Fibroblast of mammary gland (primary cell): ENCODE results near the gene FAM50A.
A peak's percentile ranks its signal among the peaks of the same experiment; 100 is the strongest.

Source experiments
- DNase-seq: peaks from one replicate; pipeline ENCODE4 v3.0.0-alpha.2; 2010; ENCODE audit warnings: low read depth
- H3K4me3 ChIP-seq: 2 replicates; pipeline ENCODE4 v1.5.1; 2011; ENCODE audit warnings: low read depth, mild to moderate bottlenecking, low read length, moderate library complexity; ENCODE audit not compliant: control insufficient read depth
- TF ChIP-seq, protein P1 (sequence below): conservative IDR thresholded peaks from 2 replicates; pipeline ENCODE4 v1.5.1; 2011; ENCODE audit warnings: low read depth, low read length, inconsistent platforms; ENCODE audit not compliant: control insufficient read depth, insufficient read depth

Gene FAM50A

DNA sequence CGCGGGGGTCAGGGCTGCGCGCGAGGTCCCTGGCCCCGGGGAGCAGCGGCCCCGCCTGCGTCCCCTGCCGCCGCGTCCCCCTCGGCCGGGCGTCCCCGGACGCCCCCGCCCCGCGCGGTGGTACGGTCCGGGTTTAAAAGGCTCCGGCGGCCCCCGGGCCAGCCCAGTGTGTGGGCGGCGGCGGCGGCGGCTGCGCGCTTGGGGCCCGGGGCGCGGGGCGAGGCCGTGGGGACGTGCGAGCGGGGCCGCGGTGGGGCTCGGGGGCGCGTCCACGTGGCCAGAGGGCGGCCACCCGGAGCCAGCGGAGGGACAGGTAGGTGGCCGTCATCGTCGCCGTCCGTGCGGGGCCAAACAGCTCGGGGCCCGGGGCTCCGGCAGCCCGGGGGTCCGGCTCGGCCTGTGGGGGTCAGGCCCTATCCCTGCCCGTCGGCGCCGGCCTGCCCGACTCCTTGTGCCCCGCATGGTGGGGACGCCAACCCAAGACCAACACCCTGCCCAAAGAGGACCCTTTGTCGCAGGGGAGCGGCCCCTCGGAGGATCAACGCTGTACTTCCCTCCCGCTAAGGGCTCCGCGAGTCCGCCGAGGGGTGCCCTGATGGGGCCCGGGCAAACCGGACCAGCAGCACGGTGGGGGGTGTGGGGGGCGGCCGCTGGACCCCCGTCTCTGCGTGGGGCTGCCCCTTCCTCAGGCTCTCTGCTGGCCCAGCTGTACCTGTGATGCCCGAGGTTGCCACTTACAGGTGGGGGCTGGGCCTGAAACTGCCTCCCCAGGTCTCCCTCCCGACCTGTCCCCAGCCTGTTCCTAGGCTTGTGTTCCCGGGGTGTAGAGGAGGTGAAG is 14.4 kb downstream of the FAM50A start, which contains the start of gene PLXNA3:
Gene PLXNA3, plus strand, starts transcription at position 166 of the 838 bp plus-strand sequence. CDS start 1,903 bp downstream, outside the sequence.
- TF ChIP-seq, protein P1, sequence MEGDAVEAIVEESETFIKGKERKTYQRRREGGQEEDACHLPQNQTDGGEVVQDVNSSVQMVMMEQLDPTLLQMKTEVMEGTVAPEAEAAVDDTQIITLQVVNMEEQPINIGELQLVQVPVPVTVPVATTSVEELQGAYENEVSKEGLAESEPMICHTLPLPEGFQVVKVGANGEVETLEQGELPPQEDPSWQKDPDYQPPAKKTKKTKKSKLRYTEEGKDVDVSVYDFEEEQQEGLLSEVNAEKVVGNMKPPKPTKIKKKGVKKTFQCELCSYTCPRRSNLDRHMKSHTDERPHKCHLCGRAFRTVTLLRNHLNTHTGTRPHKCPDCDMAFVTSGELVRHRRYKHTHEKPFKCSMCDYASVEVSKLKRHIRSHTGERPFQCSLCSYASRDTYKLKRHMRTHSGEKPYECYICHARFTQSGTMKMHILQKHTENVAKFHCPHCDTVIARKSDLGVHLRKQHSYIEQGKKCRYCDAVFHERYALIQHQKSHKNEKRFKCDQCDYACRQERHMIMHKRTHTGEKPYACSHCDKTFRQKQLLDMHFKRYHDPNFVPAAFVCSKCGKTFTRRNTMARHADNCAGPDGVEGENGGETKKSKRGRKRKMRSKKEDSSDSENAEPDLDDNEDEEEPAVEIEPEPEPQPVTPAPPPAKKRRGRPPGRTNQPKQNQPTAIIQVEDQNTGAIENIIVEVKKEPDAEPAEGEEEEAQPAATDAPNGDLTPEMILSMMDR: no peak
- DNase-seq: no peak
- peak within 1 kb of the TSS; percentile 66 for H3K4me3 ChIP-seq

DNA sequence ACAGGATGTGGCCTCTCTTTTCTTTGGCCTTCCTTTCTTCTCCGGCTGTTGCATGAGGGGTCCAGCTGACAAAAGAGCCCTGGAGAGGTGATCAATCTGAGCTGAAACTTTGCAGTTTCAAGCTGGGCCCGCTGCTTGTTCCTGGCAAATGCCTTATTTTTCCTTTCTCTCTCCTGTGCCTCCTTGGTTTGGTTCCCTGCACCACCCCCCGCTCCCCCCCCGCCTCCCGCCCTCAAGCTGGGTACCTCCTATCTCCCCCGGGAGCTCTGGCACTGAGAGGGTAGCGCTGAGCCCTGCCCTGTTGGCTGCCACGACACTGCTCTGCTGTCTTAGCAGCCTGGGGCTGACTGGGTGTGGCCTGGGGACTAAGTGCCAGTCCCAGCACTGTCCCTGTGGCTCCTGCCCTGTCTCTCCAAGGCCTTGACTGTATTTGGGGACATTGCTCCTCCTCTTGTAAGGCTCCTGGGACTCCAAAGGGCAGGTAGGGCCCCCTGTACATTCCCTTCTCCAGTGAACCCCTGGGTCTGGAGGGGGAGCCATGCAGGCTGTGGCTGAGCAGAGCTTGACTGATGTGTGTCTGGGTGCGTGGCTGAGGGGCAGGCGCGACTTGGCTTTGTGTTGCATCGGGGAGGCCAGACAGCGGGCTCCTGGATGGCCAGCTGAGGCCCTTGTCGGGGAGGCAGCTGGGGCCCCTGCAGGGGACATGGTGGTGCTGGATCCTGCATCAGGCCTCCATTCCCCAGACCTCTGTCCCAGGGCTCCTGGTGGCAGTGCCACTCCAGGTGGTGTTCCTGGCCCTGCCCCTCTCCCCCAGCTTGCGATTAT is 15.2 kb downstream of the FAM50A start:
- H3K4me3 ChIP-seq: peak overlapping the region; percentile 66
- TF ChIP-seq, protein P1: no peak
- DNase-seq: no peak

DNA sequence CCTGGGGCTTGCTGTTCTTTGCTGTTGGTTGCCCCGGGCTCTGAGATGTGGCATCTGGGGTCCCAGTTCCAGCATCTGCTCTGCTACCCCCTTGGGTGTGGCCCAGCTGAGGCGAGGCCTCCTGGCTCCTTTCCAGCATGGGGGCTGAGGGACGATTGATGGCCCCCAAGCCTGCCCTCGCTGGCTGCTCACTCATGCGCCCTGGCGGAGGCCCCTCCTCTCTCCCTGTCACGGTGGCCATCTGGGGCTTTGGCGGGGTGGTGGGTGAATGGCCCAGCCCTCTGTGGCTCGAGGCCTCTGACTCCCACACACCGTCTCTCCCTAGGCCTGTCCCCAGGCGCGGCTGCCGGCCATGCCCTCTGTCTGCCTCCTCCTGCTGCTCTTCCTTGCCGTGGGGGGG is 15.9 kb downstream of the FAM50A start:
- no peak for DNase-seq
- TF ChIP-seq, protein P1: no peak
- H3K4me3 ChIP-seq: peak overlapping the region; percentile 66

DNA sequence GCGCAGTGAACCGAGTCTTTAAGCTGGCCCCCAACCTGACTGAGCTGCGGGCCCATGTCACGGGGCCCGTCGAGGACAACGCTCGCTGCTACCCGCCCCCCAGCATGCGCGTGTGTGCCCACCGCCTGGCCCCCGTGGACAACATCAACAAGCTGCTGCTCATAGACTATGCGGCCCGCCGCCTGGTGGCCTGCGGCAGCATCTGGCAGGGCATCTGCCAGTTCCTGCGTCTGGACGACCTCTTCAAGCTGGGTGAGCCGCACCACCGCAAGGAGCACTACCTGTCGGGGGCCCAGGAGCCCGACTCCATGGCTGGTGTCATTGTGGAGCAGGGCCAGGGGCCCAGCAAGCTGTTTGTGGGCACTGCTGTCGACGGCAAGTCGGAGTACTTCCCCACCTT is 16.4 kb downstream of the FAM50A start:
- TF ChIP-seq, protein P1: no peak
- H3K4me3 ChIP-seq: no peak overlapping the region
- DNase-seq: no peak

DNA sequence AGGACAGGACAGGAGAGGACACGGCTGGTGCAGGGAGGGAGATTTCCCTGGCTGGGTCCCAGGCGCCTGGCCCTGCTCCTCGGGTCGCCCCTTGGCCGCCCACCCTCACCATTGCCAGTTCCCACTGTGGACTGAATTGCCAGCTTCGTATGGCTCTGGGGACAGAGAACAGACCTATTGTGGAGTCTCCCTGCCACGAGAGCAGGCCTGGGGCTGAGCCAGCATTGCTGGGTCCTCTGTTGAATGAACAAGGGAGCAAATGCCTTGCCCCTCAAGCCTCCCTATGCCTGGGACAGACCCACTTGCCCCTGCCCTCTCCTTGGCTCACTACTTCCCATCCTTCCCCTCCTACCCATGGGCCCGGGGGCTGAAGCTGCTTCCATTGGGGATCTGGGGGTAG is 18.5 kb downstream of the FAM50A start:
- TF ChIP-seq, protein P1: no peak
- DNase-seq: no peak
- H3K4me3 ChIP-seq: no peak overlapping the region

DNA sequence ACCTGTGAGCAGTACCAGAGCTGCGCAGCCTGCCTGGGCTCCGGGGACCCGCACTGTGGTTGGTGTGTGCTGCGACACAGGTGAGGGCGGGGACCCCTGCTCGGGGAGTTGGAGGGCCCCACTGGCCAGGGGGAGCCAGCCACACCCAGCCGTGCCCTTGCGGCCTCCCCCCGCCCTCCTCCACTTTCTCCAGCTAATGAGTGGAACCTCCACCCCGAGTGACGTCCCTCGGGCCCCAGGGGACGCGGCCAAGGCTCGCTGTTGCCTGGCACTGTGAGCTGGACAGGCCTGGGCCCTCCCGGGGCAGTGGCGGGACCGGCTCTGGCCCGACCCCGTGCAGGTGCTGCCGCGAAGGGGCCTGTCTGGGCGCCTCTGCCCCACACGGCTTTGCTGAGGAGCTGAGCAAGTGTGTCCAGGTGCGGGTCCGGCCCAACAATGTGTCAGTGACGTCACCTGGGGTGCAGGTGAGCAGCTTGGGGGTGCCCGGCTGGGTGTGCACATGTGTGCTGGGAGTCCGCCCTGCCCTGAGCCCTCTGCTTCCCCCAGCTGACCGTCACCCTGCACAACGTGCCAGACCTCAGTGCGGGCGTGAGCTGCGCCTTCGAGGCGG is 19.8 kb downstream of the FAM50A start:
- no peak for DNase-seq
- TF ChIP-seq, protein P1: no peak
- H3K4me3 ChIP-seq: no peak overlapping the region
